CD4-positive, alpha-beta T cell treated with Interleukin-1 beta for 1 hour (primary cell): ENCODE results near the gene TBC1D32.
"Not testable (repeated sequence)": the region's sequence is repeated elsewhere in the genome, so short reads cannot be mapped to it uniquely, and the experiment has no call there.

Experiments used
- DNase-seq, 2 donors: peaks; one replicate each; pipeline ENCODE4 v3.0.0-alpha.2; 2020 to 2022

Gene TBC1D32

GRCh38 chr6:121110733-121111132 lies 223.5 kb downstream of the TBC1D32 start:
- DNase-seq, result no peak

DNA sequence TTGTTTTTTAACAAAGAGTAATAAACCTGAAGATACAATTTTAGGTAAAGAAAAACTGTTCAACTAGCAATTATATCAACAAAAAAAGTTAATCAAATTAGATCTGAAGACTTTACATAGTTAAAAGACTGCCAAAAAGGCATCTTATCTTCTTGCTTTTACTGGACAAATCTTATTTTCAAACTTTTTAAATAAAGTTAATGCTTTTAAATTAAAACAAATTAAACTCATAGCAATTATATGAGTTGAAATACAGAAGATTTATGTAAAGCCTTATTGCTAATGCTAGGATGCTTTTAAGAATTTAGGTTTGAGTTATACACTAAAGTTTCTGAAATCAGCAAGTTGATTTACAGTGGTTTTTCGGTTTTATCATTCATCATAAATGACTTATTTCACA lies 227.3 kb downstream of the TBC1D32 start:
- no peak for DNase-seq

- DNase-seq, result no peak
Measured at GRCh38 chr6:121105461-121105860, 228.8 kb downstream of the TBC1D32 start.

DNA sequence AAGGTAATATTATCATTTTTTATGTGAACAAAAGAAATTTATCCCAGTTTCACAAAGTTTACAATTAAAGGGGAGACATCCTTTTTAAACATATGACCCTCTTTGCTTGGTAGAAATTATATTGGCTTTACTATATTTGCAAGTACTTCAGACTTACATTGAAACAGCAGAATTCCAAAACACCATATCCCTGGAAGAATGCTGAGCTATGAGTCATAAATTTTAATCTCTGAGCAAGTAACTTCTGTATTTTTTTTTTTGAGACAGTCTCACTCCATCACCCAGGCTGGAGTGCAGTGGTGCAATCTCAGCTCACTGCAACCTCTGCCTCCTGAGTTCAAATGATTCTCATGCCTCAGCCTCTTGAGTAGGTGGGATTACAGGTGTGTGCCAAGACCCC lies 240.4 kb downstream of the TBC1D32 start:
- no peak for DNase-seq

DNA sequence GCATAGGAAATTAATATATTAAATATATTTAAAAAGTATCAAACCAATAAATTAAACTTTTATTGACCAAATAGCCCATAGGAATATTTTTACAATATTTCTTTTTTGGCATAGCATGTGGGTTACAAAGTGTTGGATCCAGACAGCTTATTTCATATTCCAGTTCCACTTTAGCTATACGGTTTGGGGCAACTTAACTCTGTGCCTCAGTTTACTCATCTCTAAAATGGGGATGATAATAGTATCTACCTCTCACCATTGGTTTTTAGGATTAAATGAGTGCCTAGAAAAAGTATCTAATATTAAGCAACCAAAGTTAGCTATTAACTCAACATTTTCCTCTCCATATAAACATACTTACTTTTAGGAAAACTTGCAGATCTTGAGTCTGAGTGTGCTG lies 243.8 kb downstream of the TBC1D32 start:
- DNase-seq, result no peak

- no peak for DNase-seq
Measured at GRCh38 chr6:121086876-121087275, 247.4 kb downstream of the TBC1D32 start.

- DNase-seq, result no peak
Measured at GRCh38 chr6:121076119-121076518, 258.2 kb downstream of the TBC1D32 start.

GRCh38 chr6:121068749-121069148 lies 265.5 kb downstream of the TBC1D32 start:
- not testable (repeated sequence) for DNase-seq

- no peak for DNase-seq
Measured at GRCh38 chr6:121067381-121067780, 266.9 kb downstream of the TBC1D32 start.

- no peak for DNase-seq
Measured at GRCh38 chr6:121064345-121064744, 269.9 kb downstream of the TBC1D32 start.

DNA sequence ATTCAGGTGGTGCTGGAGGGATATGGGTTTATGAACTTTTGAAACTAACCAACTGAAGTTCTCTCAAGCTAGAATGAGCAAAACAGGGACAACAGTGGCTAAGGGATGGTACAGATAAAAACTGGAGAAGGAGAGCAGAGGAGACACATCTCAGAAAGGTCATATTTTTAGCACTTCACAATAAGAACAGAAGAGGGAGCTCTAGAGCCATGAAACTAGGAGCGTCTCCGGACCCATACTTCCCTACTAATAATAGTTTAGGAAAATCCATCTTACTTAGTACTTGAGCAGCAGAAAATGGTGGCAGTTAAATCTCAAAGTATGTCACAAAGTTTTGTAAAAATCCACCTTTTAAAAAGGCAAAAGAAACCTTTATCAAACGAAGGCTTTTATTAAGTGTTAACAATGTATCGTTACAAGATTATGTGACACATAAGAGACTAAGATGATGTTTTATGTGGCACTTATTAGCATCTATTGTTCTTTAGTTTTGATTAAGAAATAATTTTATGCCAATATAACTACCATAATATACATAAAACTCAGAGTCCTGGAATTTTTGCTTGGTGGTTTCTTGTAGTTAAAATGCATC lies 278.6 kb downstream of the TBC1D32 start:
- peak in 1 of 2 donors; percentile 41 for DNase-seq

GRCh38 chr6:121048593-121048992 lies 285.7 kb downstream of the TBC1D32 start:
- DNase-seq, result not testable (repeated sequence)

DNA sequence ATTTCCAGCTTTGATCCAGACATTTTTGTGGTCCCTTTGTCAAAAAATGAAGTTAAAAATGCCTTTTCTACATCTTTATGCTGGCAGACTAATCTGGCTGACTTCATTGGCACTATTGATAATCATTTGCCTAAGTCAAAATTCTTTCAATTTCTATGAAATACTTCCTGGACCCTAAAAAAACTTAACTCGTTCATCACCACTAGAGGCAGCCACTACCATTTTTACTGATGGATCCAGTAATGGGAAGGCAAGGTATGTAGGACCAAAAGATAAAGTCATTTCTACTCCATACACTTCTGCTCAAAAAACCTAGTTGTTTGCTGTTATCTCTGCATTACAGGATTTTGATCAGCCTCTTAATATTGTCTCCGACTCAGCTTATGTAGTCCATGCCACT lies 289.4 kb downstream of the TBC1D32 start:
- DNase-seq, result not testable (repeated sequence)

DNA sequence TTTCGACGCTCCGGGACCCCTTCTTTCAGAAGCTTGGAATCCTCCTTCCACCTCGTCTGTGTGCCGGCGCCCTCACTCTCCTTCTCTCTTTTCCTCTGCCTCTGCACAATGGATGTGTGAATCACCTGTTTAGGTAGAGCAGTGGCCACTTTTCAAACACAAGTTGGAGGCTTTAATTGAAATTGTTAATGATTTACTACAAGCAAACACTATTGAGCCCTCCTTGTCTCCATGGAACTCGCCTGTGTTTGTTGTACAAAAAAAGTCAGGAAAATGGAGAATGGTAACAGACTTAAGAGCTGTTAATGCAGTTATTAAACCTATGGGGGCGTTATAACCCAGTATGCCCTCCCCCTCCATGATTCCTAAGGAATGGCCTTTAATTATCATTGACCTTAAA lies 290.6 kb downstream of the TBC1D32 start:
- not testable (repeated sequence) for DNase-seq

DNA sequence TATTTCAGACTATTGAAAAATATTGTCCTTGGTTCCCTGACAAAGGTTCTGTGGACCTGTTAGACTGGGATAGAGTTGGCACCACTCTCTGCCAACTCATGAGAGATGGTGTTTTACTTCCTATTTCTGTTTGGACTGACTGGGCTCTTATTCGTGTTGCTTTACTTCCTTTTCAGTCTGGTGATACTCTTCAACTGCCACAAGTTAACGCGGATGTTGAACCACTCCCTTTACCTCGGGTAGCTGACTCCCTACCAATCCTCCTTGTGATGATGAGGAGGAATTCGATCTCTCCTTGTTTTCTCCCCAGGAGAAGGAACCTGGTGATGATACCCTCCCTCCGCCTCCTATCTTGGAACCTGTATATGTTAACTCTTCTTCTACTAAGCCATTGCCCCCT lies 291.1 kb downstream of the TBC1D32 start:
- not testable (repeated sequence) for DNase-seq

DNA sequence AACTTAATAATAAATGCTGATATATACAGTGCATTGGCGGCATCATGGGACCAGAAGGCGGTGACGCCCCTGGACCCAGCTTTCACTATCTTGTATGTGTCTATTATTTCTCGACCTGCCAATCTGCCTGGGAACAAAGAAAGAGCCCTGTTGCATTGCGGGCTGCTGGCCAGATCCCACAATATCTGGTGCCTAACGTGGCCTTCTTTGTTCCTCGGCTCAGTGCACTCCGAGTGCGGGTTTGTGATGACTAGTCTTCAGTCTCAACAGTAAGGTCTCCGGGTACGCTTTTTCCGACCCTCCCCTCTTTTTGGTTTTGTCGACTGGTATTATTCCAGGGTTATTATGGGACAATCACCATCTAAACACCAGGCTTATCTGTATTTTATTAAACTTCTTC lies 291.5 kb downstream of the TBC1D32 start:
- DNase-seq, result no peak

- no peak for DNase-seq
Measured at GRCh38 chr6:121040831-121041230, 293.4 kb downstream of the TBC1D32 start.

DNA sequence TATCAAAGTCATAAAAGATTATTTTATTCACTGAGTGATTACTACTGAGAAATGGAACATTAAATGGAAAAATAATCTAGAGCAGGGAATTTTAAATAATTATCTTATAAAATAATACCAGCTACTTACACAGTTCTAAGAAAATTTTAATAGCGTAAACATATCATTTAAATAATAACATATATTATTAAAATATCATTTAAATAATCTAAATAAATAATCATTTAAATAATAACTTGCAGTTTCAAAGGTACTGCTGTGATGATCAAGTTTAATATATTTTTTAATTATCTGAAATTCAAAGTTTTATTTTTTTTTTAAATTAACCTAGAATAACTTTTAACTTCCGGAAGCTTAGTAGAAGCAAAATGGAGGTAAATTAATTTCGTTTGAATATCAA lies 301.2 kb downstream of the TBC1D32 start:
- no peak for DNase-seq

DNA sequence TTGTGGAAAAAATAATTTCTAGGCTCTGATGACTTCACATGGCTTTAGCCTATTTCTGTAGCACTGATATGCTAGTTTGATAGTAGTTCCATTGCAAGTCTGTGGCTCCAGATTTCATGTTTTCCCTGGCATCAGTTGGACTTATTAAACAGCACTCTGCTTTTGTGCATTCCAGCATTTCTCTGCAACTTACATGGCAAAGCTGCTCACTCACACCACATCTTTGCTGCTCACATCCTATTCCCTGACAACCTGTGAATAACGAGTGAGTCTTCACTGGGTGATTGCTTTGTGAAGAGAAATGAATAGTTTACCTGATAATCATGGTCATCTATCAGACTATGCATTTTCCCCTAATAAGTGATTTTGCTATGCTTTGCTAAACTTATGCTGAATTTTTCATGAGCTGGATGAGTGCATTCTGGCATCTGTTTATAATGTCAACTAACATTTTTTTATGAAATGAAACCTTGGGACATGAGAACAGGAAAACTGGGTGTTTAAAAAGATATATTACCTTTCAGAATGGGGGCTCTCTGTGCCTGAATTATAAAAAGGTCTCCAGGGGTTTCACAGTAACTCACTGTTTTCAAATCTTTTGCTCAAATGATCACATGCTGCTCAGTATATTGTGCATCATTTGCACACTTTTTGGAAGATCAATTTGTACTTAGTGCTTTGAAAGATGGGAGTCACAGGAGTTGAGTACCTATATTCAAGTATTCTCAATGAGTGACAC lies 301.8 kb downstream of the TBC1D32 start:
- DNase-seq, result no peak
